HEK293T (cell line): ENCODE results near the gene HIPK3.

Experiments
- CTCF ChIA-PET: fragments of 350-600 bp; formaldehyde crosslinking; extraction: SDS; loops from one replicate; lab custom pipeline; 2021; ENCODE audit warnings: antibody characterized with exemption, inconsistent platforms; lab: Yijun Ruan, JAX
- POLR2A ChIA-PET: fragments of 350-600 bp; formaldehyde crosslinking; extraction: SDS; loops from one replicate; lab custom pipeline; 2020; ENCODE audit warnings: antibody characterized with exemption, inconsistent platforms; lab: Yijun Ruan, JAX
- DNase-seq: peaks from one replicate; pipeline ENCODE4 v3.0.0; 2012; ENCODE audit warnings: mixed read lengths; ENCODE audit errors: extremely low spot score
- ARNT ChIP-seq: fragments of 450-650 bp; IDR thresholded peaks from 2 replicates; pipeline ENCODE4 v1.6.1; 2017; ENCODE audit warnings: mild to moderate bottlenecking
- BHLHE40 ChIP-seq: fragments of 450-650 bp; IDR thresholded peaks from 2 replicates; pipeline ENCODE4 v1.6.1; 2016; ENCODE audit warnings: mild to moderate bottlenecking, moderate library complexity, borderline replicate concordance
- CTBP1 ChIP-seq: fragments of 450-650 bp; IDR thresholded peaks from 2 replicates; pipeline ENCODE4 v1.6.1; 2016; ENCODE audit warnings: borderline replicate concordance
- ELF4 ChIP-seq: fragments of 450-650 bp; IDR thresholded peaks from 2 replicates; pipeline ENCODE4 v1.6.1; 2017; ENCODE audit warnings: antibody characterized with exemption
- FOXA1 ChIP-seq: fragments of 450-650 bp; IDR thresholded peaks from 2 replicates; pipeline ENCODE4 v1.6.1; 2016; ENCODE audit warnings: mild to moderate bottlenecking
- FOXK2 ChIP-seq: fragments of 450-650 bp; IDR thresholded peaks from 2 replicates; pipeline ENCODE4 v1.6.1; 2016; ENCODE audit warnings: mild to moderate bottlenecking
- FOXM1 ChIP-seq: fragments of 450-650 bp; IDR thresholded peaks from 2 replicates; pipeline ENCODE4 v1.6.1; 2017; ENCODE audit warnings: mild to moderate bottlenecking, borderline replicate concordance
- HDGF ChIP-seq: fragments of 450-650 bp; IDR thresholded peaks from 2 replicates; pipeline ENCODE4 v1.6.1; 2017; ENCODE audit warnings: antibody characterized with exemption, borderline replicate concordance
- L3MBTL2 ChIP-seq: fragments of 450-650 bp; conservative IDR thresholded peaks from 2 replicates; pipeline ENCODE4 v1.6.1; 2016; ENCODE audit warnings: mild to moderate bottlenecking
- LEF1 ChIP-seq: fragments of 450-650 bp; IDR thresholded peaks from 2 replicates; pipeline ENCODE4 v1.6.1; 2017; ENCODE audit warnings: mild to moderate bottlenecking, borderline replicate concordance
- NFRKB ChIP-seq: fragments of 450-650 bp; IDR thresholded peaks from 2 replicates; pipeline ENCODE4 v1.6.1; 2016; ENCODE audit warnings: mild to moderate bottlenecking, moderate library complexity
- PKNOX1 ChIP-seq: fragments of 450-650 bp; IDR thresholded peaks from 2 replicates; pipeline ENCODE4 v1.6.1; 2016
- SP1 ChIP-seq: fragments of 450-650 bp; IDR thresholded peaks from 2 replicates; pipeline ENCODE4 v1.6.1; 2017
- SUZ12 ChIP-seq: fragments of 450-650 bp; IDR thresholded peaks from 2 replicates; pipeline ENCODE4 v1.6.1; 2016; ENCODE audit warnings: mild to moderate bottlenecking
- TARDBP ChIP-seq: fragments of 450-650 bp; IDR thresholded peaks from 2 replicates; pipeline ENCODE4 v1.6.1; 2016
- ZNF384 ChIP-seq: fragments of 450-650 bp; IDR thresholded peaks from 2 replicates; pipeline ENCODE4 v1.6.1; 2016

Gene HIPK3

GRCh38 chr11:33324302-33324985, 67.3 kb downstream of the HIPK3 start:
- ChIA-PET POLR2A (no interaction called here), CTCF (no interaction called here)
- DNase-seq: no peak
- TF ChIP-seq ZNF384: no peak
- TF ChIP-seq CTBP1: no peak
- no peak for TF ChIP-seq FOXM1
- no peak for TF ChIP-seq LEF1
- TF ChIP-seq FOXA1: no peak
- no peak for TF ChIP-seq FOXK2
- TF ChIP-seq HDGF: no peak
- TF ChIP-seq ELF4: no peak
- no peak for TF ChIP-seq TARDBP
- no peak for TF ChIP-seq PKNOX1
- no peak for TF ChIP-seq SP1
- TF ChIP-seq L3MBTL2: no peak

- TF ChIP-seq BHLHE40 (no peak), FOXM1 (no peak), L3MBTL2 (no peak)
These were observed 68.3 kb downstream of the HIPK3 start for GRCh38 chr11:33325451-33325850.

DNA sequence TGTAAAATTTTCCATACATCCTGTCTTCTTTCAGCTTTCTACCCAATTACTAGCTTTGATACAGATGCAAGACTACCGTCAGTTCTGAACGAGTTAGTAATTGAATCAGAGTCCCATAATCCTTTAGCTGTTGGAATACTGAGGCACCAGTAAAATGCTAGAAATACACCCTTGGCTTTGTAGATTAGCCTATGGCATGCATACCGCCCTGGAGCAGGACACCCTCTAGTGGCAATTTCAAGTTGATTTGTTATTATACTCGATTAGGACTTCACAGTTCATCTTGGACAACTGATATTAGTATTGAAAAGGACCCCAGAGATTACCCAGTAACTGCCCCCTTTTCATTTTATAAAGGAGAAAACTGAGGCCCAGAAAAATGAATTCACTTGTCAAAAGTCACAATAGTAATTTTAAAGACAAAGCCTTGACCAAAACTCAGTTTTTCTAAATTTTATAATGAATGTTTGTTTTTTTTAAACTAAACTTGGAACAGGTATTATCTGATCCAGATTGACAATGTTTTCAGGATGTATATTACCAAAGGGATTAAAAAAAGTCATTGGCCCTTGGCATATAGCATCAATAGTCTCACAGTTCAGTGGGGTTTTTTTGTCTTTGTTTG, 72.6 kb downstream of the HIPK3 start:
- DNase-seq: peak; percentile 60
- ChIA-PET CTCF (interaction anchor here (0.6 to 1.1 kb wide), 6 partner anchors 10 to 164 kb away, joined by 3 to 8 read pairs (median 4); no protein-coding TSS in a partner anchor), POLR2A (no interaction called here)
- TF ChIP-seq HDGF (no peak), LEF1 (no peak), ARNT (no peak)

More at GRCh38 chr11:33325451-33325850, 68.3 kb downstream of the HIPK3 start:
- DNase-seq: no peak
- POLR2A ChIA-PET: no interaction called here
- CTCF ChIA-PET: no interaction called here

DNA sequence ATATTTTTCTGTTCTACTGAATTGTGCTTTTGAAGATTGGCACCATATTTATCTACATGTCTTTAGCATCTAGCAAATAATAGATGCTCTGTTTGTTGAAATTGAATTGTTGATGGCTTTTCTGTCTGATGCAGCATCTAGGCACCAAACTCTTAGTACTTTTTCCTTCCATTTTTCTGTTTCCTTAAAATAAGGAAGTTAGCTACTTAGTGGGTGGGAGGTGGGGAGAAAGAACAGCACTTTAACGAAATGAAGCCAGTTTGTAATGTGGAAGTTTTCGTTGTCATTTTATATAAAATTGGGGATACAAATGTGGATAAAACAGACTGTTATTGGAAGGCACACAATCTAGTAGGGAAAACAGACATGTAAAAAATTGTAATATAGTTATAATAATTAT, 76.6 kb downstream of the HIPK3 start:
- ChIA-PET CTCF (interaction anchor here (0.5 to 0.6 kb wide), 2 partner anchors 8 to 286 kb away, joined by 3 read pairs; no protein-coding TSS in a partner anchor), POLR2A (no interaction called here)
- no peak for TF ChIP-seq SP1
- TF ChIP-seq TARDBP: no peak
- no peak for TF ChIP-seq FOXK2
- TF ChIP-seq CTBP1: no peak
- TF ChIP-seq L3MBTL2: no peak
- no peak for TF ChIP-seq NFRKB
- no peak for TF ChIP-seq HDGF
- TF ChIP-seq PKNOX1: no peak
- TF ChIP-seq ARNT: no peak
- no peak for TF ChIP-seq ZNF384
- TF ChIP-seq ELF4: no peak
- no peak for TF ChIP-seq FOXA1
- TF ChIP-seq LEF1: no peak
- no peak for TF ChIP-seq FOXM1
- DNase-seq: no peak

GRCh38 chr11:33334627-33335026, 77.4 kb downstream of the HIPK3 start:
- DNase-seq: no peak
- TF ChIP-seq SUZ12 (no peak), ZNF384 (no peak), CTBP1 (no peak), FOXK2 (no peak), TARDBP (no peak), ELF4 (no peak), SP1 (no peak), HDGF (no peak), BHLHE40 (no peak), FOXM1 (no peak)
- ChIA-PET POLR2A (no interaction called here), CTCF (interaction anchor here (0.6 kb wide), 1 partner anchor 20 kb away, joined by 3 read pairs; no protein-coding TSS in a partner anchor)

DNA sequence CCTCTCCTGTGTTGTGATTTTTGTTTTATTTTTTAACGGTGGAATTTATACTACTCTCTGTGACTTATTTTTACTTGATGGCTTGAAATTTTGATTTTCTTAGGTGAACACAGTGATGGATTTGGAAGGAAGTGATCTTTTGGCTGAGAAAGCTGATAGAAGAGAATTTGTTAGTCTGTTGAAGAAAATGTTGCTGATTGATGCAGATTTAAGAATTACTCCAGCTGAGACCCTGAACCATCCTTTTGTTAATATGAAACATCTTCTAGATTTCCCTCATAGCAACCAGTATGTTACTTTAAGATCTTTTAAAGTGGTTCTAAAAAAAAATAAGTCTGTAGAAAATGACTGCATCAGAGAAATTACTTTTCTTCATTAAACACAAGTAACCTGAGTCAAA, 82.1 kb downstream of the HIPK3 start:
- ChIA-PET CTCF (no interaction called here), POLR2A (no interaction called here)
- DNase-seq: no peak
- TF ChIP-seq PKNOX1: no peak

GRCh38 chr11:33344611-33345010, 87.4 kb downstream of the HIPK3 start:
- CTCF ChIA-PET: interaction anchor here (0.9 kb wide), 1 partner anchor 179 kb away, joined by 3 read pairs; no protein-coding TSS in a partner anchor
- TF ChIP-seq NFRKB (no peak), ARNT (no peak), ZNF384 (no peak), TARDBP (no peak), BHLHE40 (no peak), FOXA1 (no peak), LEF1 (no peak), L3MBTL2 (no peak), SUZ12 (no peak), SP1 (no peak), PKNOX1 (no peak), CTBP1 (no peak), FOXK2 (no peak)
- DNase-seq: no peak
- POLR2A ChIA-PET: no interaction called here
